ENCODE data around the gene GJD3. TPM values are rescaled to one million over a fixed set of nuclear protein-coding genes. Genes with fewer than 3 reads are reported as not detected.
A peak's percentile ranks its signal among the peaks of the same experiment; 100 is the strongest.

The GJD3 gene
- total RNA-seq, 4 donors from 2014 or later, result 2.1 TPM; not detected in 3

- Histone ChIP-seq H3K27ac (no peak overlapping the region), H3K27me3 (no peaks in the 10 kb centered on the region), H3K36me3 (no peaks in the 10 kb centered on the region), H3K9me3 (no peaks in the 10 kb centered on the region), H3K4me3 (peak overlapping the region; percentile 73), H3K4me1 (peaks cover 39% of the 10 kb centered on the region)
- DNase-seq (ENCODE audit: low spot score in 2 of 2), result peak in 1 of 2 donors; percentile 83
- peak in 1 of 2 donors; percentile 75 for TF ChIP-seq CTCF (IDR thresholded peaks at IDR 0.05)
- no peak for TF ChIP-seq POLR2A (IDR thresholded peaks at IDR 0.05)
- TF ChIP-seq POLR2AphosphoS5 (IDR thresholded peaks at IDR 0.05), result peak in 1 of 3 donors; percentile 41
- no peak for TF ChIP-seq EP300 (IDR thresholded peaks at IDR 0.05)
- 0% methylated on average over 11 of the region's 58 CpGs for WGBS
Observed at GRCh38 chr17:40362696-40363110, 1.8 kb downstream of the GJD3 start.

GRCh38 chr17:40361925-40362695 lies 2.4 kb downstream of the GJD3 start:
- H3K27ac ChIP-seq, result no peak overlapping the region
- peak overlapping the region; percentile 73 for H3K4me3 ChIP-seq
- 59% methylated on average over 11 of the region's 24 CpGs for WGBS
- no peaks in the 10 kb centered on the region for H3K27me3 ChIP-seq
- peaks cover 39% of the 10 kb centered on the region for H3K4me1 ChIP-seq
- no peak for DNase-seq (ENCODE audit: low spot score in 2 of 2)
- TF ChIP-seq POLR2AphosphoS5 (IDR thresholded peaks at IDR 0.05), result no peak
- no peak for TF ChIP-seq CTCF (IDR thresholded peaks at IDR 0.05)
- TF ChIP-seq EP300 (IDR thresholded peaks at IDR 0.05), result no peak
- no peak for TF ChIP-seq POLR2A (IDR thresholded peaks at IDR 0.05)
- H3K36me3 ChIP-seq, result no peaks in the 10 kb centered on the region
- H3K9me3 ChIP-seq, result no peaks in the 10 kb centered on the region

- Histone ChIP-seq H3K36me3 (peaks cover 6% of the 10 kb centered on the region), H3K4me1 (peaks cover 39% of the 10 kb centered on the region), H3K27me3 (no peaks in the 10 kb centered on the region), H3K27ac (no peak overlapping the region), H3K4me3 (no peak overlapping the region), H3K9me3 (no peaks in the 10 kb centered on the region)
- no peak for DNase-seq (ENCODE audit: low spot score in 2 of 2)
- no peak for TF ChIP-seq EP300 (IDR thresholded peaks at IDR 0.05)
- no peak for TF ChIP-seq CTCF (IDR thresholded peaks at IDR 0.05)
- TF ChIP-seq POLR2AphosphoS5 (IDR thresholded peaks at IDR 0.05), result no peak
- TF ChIP-seq POLR2A (IDR thresholded peaks at IDR 0.05), result no peak
- 61% methylated on average over 32 of the region's 32 CpGs for WGBS
Observed at GRCh38 chr17:40361063-40361924, 3.2 kb downstream of the GJD3 start.

- DNase-seq (ENCODE audit: low spot score in 2 of 2), result no peak
- Histone ChIP-seq H3K27me3 (no peaks in the 10 kb centered on the region), H3K27ac (no peak overlapping the region), H3K4me1 (peaks cover 39% of the 10 kb centered on the region), H3K36me3 (peaks cover 18% of the 10 kb centered on the region), H3K9me3 (no peaks in the 10 kb centered on the region), H3K4me3 (no peak overlapping the region)
- no peak for TF ChIP-seq POLR2A (IDR thresholded peaks at IDR 0.05)
- TF ChIP-seq POLR2AphosphoS5 (IDR thresholded peaks at IDR 0.05), result no peak
- TF ChIP-seq CTCF (IDR thresholded peaks at IDR 0.05), result no peak
- TF ChIP-seq EP300 (IDR thresholded peaks at IDR 0.05), result no peak
- 84% methylated on average over 8 of the region's 8 CpGs for WGBS
Observed at GRCh38 chr17:40360091-40360490, 4.4 kb downstream of the GJD3 start.

All from suprapubic skin (tissue), 4 donors.